ENCODE data around the gene LRMDA.

Gene LRMDA

GRCh38 chr10:75652146-75652740, 220.8 kb downstream of the LRMDA start:
- ATAC-seq = no peak
- Mint-ChIP-seq H3K4me1 (no peaks in the 10 kb centered on the region), H3K4me3 (no peak overlapping the region), H3K27ac (no peak overlapping the region), H3K9me3 (no peaks in the 10 kb centered on the region), H3K27me3 (peaks cover 5% of the 10 kb centered on the region)
- DNase-seq = no peak

- no peak overlapping the region for H3K27ac Mint-ChIP-seq
- DNase-seq = no peak
- no peaks in the 10 kb centered on the region for H3K9me3 Mint-ChIP-seq
- no peaks in the 10 kb centered on the region for H3K4me1 Mint-ChIP-seq
- H3K4me3 Mint-ChIP-seq = no peak overlapping the region
- no peak for ATAC-seq
- peaks cover 15% of the 10 kb centered on the region for H3K27me3 Mint-ChIP-seq
These were observed 222.3 kb downstream of the LRMDA start for GRCh38 chr10:75653761-75654160.

GRCh38 chr10:75654171-75654771, 222.8 kb downstream of the LRMDA start:
- no peak for DNase-seq
- Mint-ChIP-seq H3K27ac (no peak overlapping the region), H3K9me3 (no peaks in the 10 kb centered on the region), H3K4me3 (no peak overlapping the region), H3K27me3 (peaks cover 20% of the 10 kb centered on the region), H3K4me1 (no peaks in the 10 kb centered on the region)
- no peak for ATAC-seq

- no peak for DNase-seq
- no peak overlapping the region for H3K4me3 Mint-ChIP-seq
- no peak for ATAC-seq
- no peak overlapping the region for H3K27ac Mint-ChIP-seq
- H3K27me3 Mint-ChIP-seq = peaks cover 23% of the 10 kb centered on the region
- H3K4me1 Mint-ChIP-seq = no peaks in the 10 kb centered on the region
- H3K9me3 Mint-ChIP-seq = no peaks in the 10 kb centered on the region
These were observed 223.3 kb downstream of the LRMDA start for GRCh38 chr10:75654772-75655171.

- no peak overlapping the region for H3K4me3 Mint-ChIP-seq
- no peak for DNase-seq
- H3K27ac Mint-ChIP-seq = no peak overlapping the region
- ATAC-seq = no peak
- H3K9me3 Mint-ChIP-seq = no peaks in the 10 kb centered on the region
- peaks cover 23% of the 10 kb centered on the region for H3K27me3 Mint-ChIP-seq
- no peaks in the 10 kb centered on the region for H3K4me1 Mint-ChIP-seq
These were observed 224.5 kb downstream of the LRMDA start for GRCh38 chr10:75655791-75656451.

GRCh38 chr10:75657351-75657750, 225.9 kb downstream of the LRMDA start:
- no peaks in the 10 kb centered on the region for H3K9me3 Mint-ChIP-seq
- H3K4me1 Mint-ChIP-seq = no peaks in the 10 kb centered on the region
- H3K27ac Mint-ChIP-seq = no peak overlapping the region
- ATAC-seq (no peak), DNase-seq (no peak)
- peaks cover 23% of the 10 kb centered on the region for H3K27me3 Mint-ChIP-seq
- H3K4me3 Mint-ChIP-seq = no peak overlapping the region

- peaks cover 23% of the 10 kb centered on the region for H3K27me3 Mint-ChIP-seq
- H3K4me1 Mint-ChIP-seq = no peaks in the 10 kb centered on the region
- H3K27ac Mint-ChIP-seq = no peak overlapping the region
- no peaks in the 10 kb centered on the region for H3K9me3 Mint-ChIP-seq
- no peak for DNase-seq
- no peak overlapping the region for H3K4me3 Mint-ChIP-seq
- no peak for ATAC-seq
These were observed 226.6 kb downstream of the LRMDA start for GRCh38 chr10:75658036-75658435.

GRCh38 chr10:75658496-75658895, 227.1 kb downstream of the LRMDA start:
- DNase-seq = no peak
- Mint-ChIP-seq H3K4me1 (no peaks in the 10 kb centered on the region), H3K4me3 (no peak overlapping the region), H3K27ac (no peak overlapping the region), H3K27me3 (peaks cover 23% of the 10 kb centered on the region), H3K9me3 (no peaks in the 10 kb centered on the region)
- ATAC-seq = no peak

- no peak overlapping the region for H3K27ac Mint-ChIP-seq
- no peaks in the 10 kb centered on the region for H3K4me1 Mint-ChIP-seq
- H3K9me3 Mint-ChIP-seq = no peaks in the 10 kb centered on the region
- H3K4me3 Mint-ChIP-seq = no peak overlapping the region
- ATAC-seq = no peak
- DNase-seq = no peak
- H3K27me3 Mint-ChIP-seq = peaks cover 23% of the 10 kb centered on the region
These were observed 227.5 kb downstream of the LRMDA start for GRCh38 chr10:75658915-75659314.

GRCh38 chr10:75660823-75661222, 229.4 kb downstream of the LRMDA start:
- Mint-ChIP-seq H3K9me3 (no peaks in the 10 kb centered on the region), H3K4me1 (no peaks in the 10 kb centered on the region), H3K27ac (no peak overlapping the region), H3K27me3 (peaks cover 23% of the 10 kb centered on the region), H3K4me3 (no peak overlapping the region)
- no peak for ATAC-seq
- DNase-seq = no peak

- ATAC-seq = no peak
- Mint-ChIP-seq H3K27ac (no peak overlapping the region), H3K27me3 (peaks cover 13% of the 10 kb centered on the region), H3K4me3 (no peak overlapping the region), H3K9me3 (no peaks in the 10 kb centered on the region), H3K4me1 (no peaks in the 10 kb centered on the region)
- DNase-seq = no peak
These were observed 231.3 kb downstream of the LRMDA start for GRCh38 chr10:75662715-75663114.

- peak overlapping the region in 1 of 2 donors; percentile 0 for H3K27ac Mint-ChIP-seq
- no peak overlapping the region for H3K4me3 Mint-ChIP-seq
- H3K9me3 Mint-ChIP-seq = no peaks in the 10 kb centered on the region
- H3K4me1 Mint-ChIP-seq = no peaks in the 10 kb centered on the region
- H3K27me3 Mint-ChIP-seq = peaks cover 5% of the 10 kb centered on the region
- ATAC-seq (no peak), DNase-seq (no peak)
These were observed 232.7 kb downstream of the LRMDA start for GRCh38 chr10:75663947-75664664.

GRCh38 chr10:75664968-75665367, 233.5 kb downstream of the LRMDA start:
- no peak overlapping the region for H3K4me3 Mint-ChIP-seq
- no peak for DNase-seq
- H3K27ac Mint-ChIP-seq = no peak overlapping the region
- H3K9me3 Mint-ChIP-seq = no peaks in the 10 kb centered on the region
- H3K27me3 Mint-ChIP-seq = no peaks in the 10 kb centered on the region
- no peak for ATAC-seq
- H3K4me1 Mint-ChIP-seq = no peaks in the 10 kb centered on the region

GRCh38 chr10:75665707-75666106, 234.3 kb downstream of the LRMDA start:
- H3K4me1 Mint-ChIP-seq = no peaks in the 10 kb centered on the region
- H3K4me3 Mint-ChIP-seq = no peak overlapping the region
- no peaks in the 10 kb centered on the region for H3K27me3 Mint-ChIP-seq
- no peak for DNase-seq
- no peak overlapping the region for H3K27ac Mint-ChIP-seq
- no peak for ATAC-seq
- no peaks in the 10 kb centered on the region for H3K9me3 Mint-ChIP-seq

- no peak for ATAC-seq
- no peak for DNase-seq
- Mint-ChIP-seq H3K9me3 (no peaks in the 10 kb centered on the region), H3K4me1 (no peaks in the 10 kb centered on the region), H3K4me3 (no peak overlapping the region), H3K27me3 (peaks cover 7% of the 10 kb centered on the region), H3K27ac (no peak overlapping the region)
These were observed 240.8 kb downstream of the LRMDA start for GRCh38 chr10:75672111-75672671.

- H3K9me3 Mint-ChIP-seq = no peaks in the 10 kb centered on the region
- DNase-seq (no peak), ATAC-seq (no peak)
These were observed 241.4 kb downstream of the LRMDA start for GRCh38 chr10:75672842-75673241.

More at GRCh38 chr10:75672842-75673241, 241.4 kb downstream of the LRMDA start:
- Mint-ChIP-seq H3K4me3 (no peak overlapping the region), H3K27ac (no peak overlapping the region), H3K27me3 (peaks cover 7% of the 10 kb centered on the region), H3K4me1 (no peaks in the 10 kb centered on the region)

Data from stimulated activated naive CD8-positive, alpha-beta T cell treated with anti-CD3 and anti-CD28 coated beads, Interleukin-15, amount 100 ng/mL, for 72 hours (primary cell).